Keratinocyte (primary cell): ENCODE results near the gene RIGI. TPM values are rescaled to one million over a fixed set of nuclear protein-coding genes. Genes with fewer than 3 reads are reported as not detected.

Experiments
- DNase-seq: peaks from one replicate; pipeline ENCODE4 v3.0.0-alpha.2; 2011; ENCODE audit warnings: low read depth, missing footprints, low spot score
- FAIRE-seq: peaks from 2 replicates; lab custom pipeline; 2011; peaks lifted over from hg19 to GRCh38; lab: Jason Lieb, UNC
- H2AFZ ChIP-seq: 2 replicates; pipeline ENCODE4 v1.6.0; 2012; ENCODE audit warnings: low read length, control low read depth, inconsistent platforms; ENCODE audit not compliant: control insufficient read depth
- H3K27ac ChIP-seq: 2 replicates; pipeline ENCODE4 v1.5.1; 2011; ENCODE audit warnings: low read length; ENCODE audit not compliant: control insufficient read depth, insufficient read depth
- H3K27me3 ChIP-seq: 3 replicates; pipeline ENCODE4 v1.6.0; 2011; ENCODE audit warnings: low read length; ENCODE audit not compliant: control insufficient read depth, insufficient read depth; ENCODE audit errors: extremely low read depth
- H3K36me3 ChIP-seq, 2 experiments: 2 replicates in 1 of 2; 3 replicates in 1 of 2; pipeline ENCODE4 v1.5.1; 2011; ENCODE audit warnings: low read length in 2 of 2, mild to moderate bottlenecking in 1 of 2; ENCODE audit not compliant: control insufficient read depth in 2 of 2, insufficient read depth in 2 of 2; ENCODE audit errors: extremely low read depth in 1 of 2
- H3K4me1 ChIP-seq: 3 replicates; pipeline ENCODE4 v1.5.1; 2011; ENCODE audit warnings: low read length; ENCODE audit not compliant: control insufficient read depth, insufficient read depth; ENCODE audit errors: extremely low read depth
- H3K4me2 ChIP-seq: 3 replicates; pipeline ENCODE4 v1.6.0; 2011; ENCODE audit warnings: low read depth, low read length; ENCODE audit not compliant: control insufficient read depth, insufficient read depth; ENCODE audit errors: extremely low read depth
- H3K4me3 ChIP-seq, 3 experiments: fragments of 200-600 bp in 1 of 3; sonication (generic) in 1 of 3; 2 replicates in 2 of 3; 3 replicates in 1 of 3; pipeline ENCODE4 v1.5.1; 2011 to 2016; ENCODE audit warnings: low read length in 3 of 3, mild to moderate bottlenecking in 3 of 3, control low read depth in 2 of 3, inconsistent platforms in 1 of 3, low read depth in 1 of 3, mixed read lengths in 1 of 3, mixed run types in 1 of 3, moderate library complexity in 1 of 3; ENCODE audit not compliant: control insufficient read depth in 2 of 3, insufficient read depth in 2 of 3; ENCODE audit errors: extremely low read depth in 1 of 3
- H3K79me2 ChIP-seq: 2 replicates; pipeline ENCODE4 v1.6.0; 2012; ENCODE audit warnings: low read length; ENCODE audit not compliant: control insufficient read depth, insufficient read depth
- H3K9ac ChIP-seq: 3 replicates; pipeline ENCODE4 v1.6.0; 2011; ENCODE audit warnings: low read length; ENCODE audit not compliant: control insufficient read depth, insufficient read depth; ENCODE audit errors: extremely low read depth
- H3K9me1 ChIP-seq: 3 replicates; pipeline ENCODE4 v1.6.0; 2011; ENCODE audit warnings: low read length; ENCODE audit not compliant: control insufficient read depth, insufficient read depth; ENCODE audit errors: extremely low read depth
- H3K9me3 ChIP-seq: 2 replicates; pipeline ENCODE4 v1.5.1; 2012; ENCODE audit warnings: low read depth, low read length; ENCODE audit not compliant: control insufficient read depth
- H4K20me1 ChIP-seq: 3 replicates; pipeline ENCODE4 v1.6.0; 2011; ENCODE audit warnings: low read length; ENCODE audit not compliant: control insufficient read depth, insufficient read depth; ENCODE audit errors: extremely low read depth
- EZH2 ChIP-seq: IDR thresholded peaks from one replicate; pipeline ENCODE4 v1.6.1; 2012; ENCODE audit warnings: inconsistent platforms, mild to moderate bottlenecking, low read length, moderate library complexity
- dilution Hi-C: fragments of 300-500 bp; cut with MboI; formaldehyde crosslinking; loops from one replicate; pipeline ENCODE4 v1.7.0; 2020; ENCODE audit warnings: low sequenced_read_pairs; ENCODE audit not compliant: extremely low pct_ligation_motif_present
- polyA plus RNA-seq, 5 experiments: library from polyadenylated mRNA; depleted of rRNA in 3 of 5; stranded (reverse) in 3 of 5; stranded (forward) in 1 of 5; unstranded in 1 of 5; fragments of >200 nt; gene quantifications; 1 replicate in 1 of 5; 2 replicates in 3 of 5; 3 replicates in 1 of 5; pipeline versions ENCODE4 v1.2.1 to v1.2.3, GENCODE V29; 2011 to 2012; ENCODE audit warnings: missing spikeins in 2 of 5, low read depth in 1 of 5, low replicate concordance in 1 of 5
- TF ChIP-seq, protein P1 (sequence below), 3 experiments: IDR thresholded peaks in 1 of 3; conservative IDR thresholded peaks in 1 of 3; optimal IDR thresholded peaks in 1 of 3; 2 replicates in 2 of 3; 3 replicates in 1 of 3; pipeline versions ENCODE3 to v1.5.1; 2011; ENCODE audit warnings: low read length in 3 of 3, mild to moderate bottlenecking in 3 of 3, moderate library complexity in 2 of 3, control low read depth in 1 of 3, inconsistent platforms in 1 of 3; ENCODE audit not compliant: insufficient read depth in 2 of 3; ENCODE audit errors: extremely low read depth in 1 of 3

RIGI gene
- polyA plus RNA-seq, 1 donor (not counting 4 experiments of a cell fraction or from before 2014, with no cell fraction given): 31.4 TPM

- FAIRE-seq: peak; percentile 83
- no peaks in the 10 kb centered on the region for H3K9me3 ChIP-seq
- H3K4me1 ChIP-seq: peaks cover 13% of the 10 kb centered on the region
- H3K9ac ChIP-seq: peak overlapping the region; percentile 90
- H3K79me2 ChIP-seq: peaks cover 38% of the 10 kb centered on the region
- H3K36me3 ChIP-seq: peaks cover 2 to 3% of the 10 kb centered on the region in 2 experiments
- peak overlapping the region; percentile 83 for H3K27ac ChIP-seq
- DNase-seq: no peak
- H3K4me3 ChIP-seq: peak overlapping the region; percentile 91 to 97 (median 97)
- TF ChIP-seq, protein P1, sequence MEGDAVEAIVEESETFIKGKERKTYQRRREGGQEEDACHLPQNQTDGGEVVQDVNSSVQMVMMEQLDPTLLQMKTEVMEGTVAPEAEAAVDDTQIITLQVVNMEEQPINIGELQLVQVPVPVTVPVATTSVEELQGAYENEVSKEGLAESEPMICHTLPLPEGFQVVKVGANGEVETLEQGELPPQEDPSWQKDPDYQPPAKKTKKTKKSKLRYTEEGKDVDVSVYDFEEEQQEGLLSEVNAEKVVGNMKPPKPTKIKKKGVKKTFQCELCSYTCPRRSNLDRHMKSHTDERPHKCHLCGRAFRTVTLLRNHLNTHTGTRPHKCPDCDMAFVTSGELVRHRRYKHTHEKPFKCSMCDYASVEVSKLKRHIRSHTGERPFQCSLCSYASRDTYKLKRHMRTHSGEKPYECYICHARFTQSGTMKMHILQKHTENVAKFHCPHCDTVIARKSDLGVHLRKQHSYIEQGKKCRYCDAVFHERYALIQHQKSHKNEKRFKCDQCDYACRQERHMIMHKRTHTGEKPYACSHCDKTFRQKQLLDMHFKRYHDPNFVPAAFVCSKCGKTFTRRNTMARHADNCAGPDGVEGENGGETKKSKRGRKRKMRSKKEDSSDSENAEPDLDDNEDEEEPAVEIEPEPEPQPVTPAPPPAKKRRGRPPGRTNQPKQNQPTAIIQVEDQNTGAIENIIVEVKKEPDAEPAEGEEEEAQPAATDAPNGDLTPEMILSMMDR (optimal IDR thresholded peaks at IDR 0.05 in 1 of 3, IDR thresholded peaks at IDR 0.05 in 1 of 3, conservative IDR thresholded peaks at IDR 0.05 in 1 of 3; ENCODE audit: extremely low read depth in 1 of 3, insufficient read depth in 2 of 3, low read length in 3 of 3): peak; percentile 73 to 84 (median 74)
- TF ChIP-seq EZH2: no peak
- H4K20me1 ChIP-seq: no peaks in the 10 kb centered on the region
- peak overlapping the region; percentile 98 for H3K4me2 ChIP-seq
- peak overlapping the region; percentile 99 for H2AFZ ChIP-seq
- dilution Hi-C loops: loop anchor here (25.0 kb wide), 1 partner anchor 135 kb away; no protein-coding TSS in a partner anchor
- no peaks in the 10 kb centered on the region for H3K27me3 ChIP-seq
- H3K9me1 ChIP-seq: no peaks in the 10 kb centered on the region
These were observed 46.2 kb upstream of the RIGI start for GRCh38 chr9:32571969-32572899.

GRCh38 chr9:32570262-32570661, 44.3 kb upstream of the RIGI start:
- TF ChIP-seq, protein P1 (optimal IDR thresholded peaks at IDR 0.05 in 1 of 3, IDR thresholded peaks at IDR 0.05 in 1 of 3, conservative IDR thresholded peaks at IDR 0.05 in 1 of 3; ENCODE audit: extremely low read depth in 1 of 3, insufficient read depth in 2 of 3, low read length in 3 of 3): no peak
- no peak for TF ChIP-seq EZH2
- no peak for FAIRE-seq
- H3K36me3 ChIP-seq: peaks cover 4 to 8% of the 10 kb centered on the region in 2 experiments

More at GRCh38 chr9:32570262-32570661, 44.3 kb upstream of the RIGI start:
- H4K20me1 ChIP-seq: no peaks in the 10 kb centered on the region
- H3K4me3 ChIP-seq: no peak overlapping the region
- H3K27ac ChIP-seq: no peak overlapping the region
- H3K79me2 ChIP-seq: peaks cover 48% of the 10 kb centered on the region
- no peak overlapping the region for H3K9ac ChIP-seq
- no peaks in the 10 kb centered on the region for H3K27me3 ChIP-seq
- H3K4me2 ChIP-seq: no peak overlapping the region
- no peaks in the 10 kb centered on the region for H3K9me1 ChIP-seq
- no peak overlapping the region for H2AFZ ChIP-seq
- dilution Hi-C loops: loop anchor here (25.0 kb wide), 1 partner anchor 133 kb away; no protein-coding TSS in a partner anchor
- no peaks in the 10 kb centered on the region for H3K9me3 ChIP-seq
- DNase-seq: no peak
- H3K4me1 ChIP-seq: peaks cover 13% of the 10 kb centered on the region
